K562 (cell line): Measurements from ENCODE around the gene TIMM17A. TPM values are rescaled to one million over a fixed set of nuclear protein-coding genes. Genes with fewer than 3 reads are reported as not detected.
"Not testable (repeated sequence)": the region's sequence is repeated elsewhere in the genome, so short reads cannot be mapped to it uniquely, and the experiment has no call there.

ENCODE experiments used
- ATAC-seq: fragments of 200-7000 bp; cut with Tn5 transposase; 3 replicates; pipeline ENCODE4 v1.9.1; 2020; ENCODE audit warnings: moderate library complexity
- BruUV-seq: library from RNA; stranded (reverse); fragments of 400-500 nt; replicated peaks from 2 replicates; lab custom pipeline; 2021; lab: Mats Ljungman, UMichigan
- CTCF ChIA-PET: fragments of 300-600 bp; formaldehyde crosslinking; extraction: SDS; loops from one replicate; lab custom pipeline; 2021; ENCODE audit warnings: low intra/inter-chr PET ratio; lab: Yijun Ruan, JAX
- POLR2A ChIA-PET: fragments of 300-600, 350-650 bp; sonication (Branson Sonifier 250); formaldehyde crosslinking; extraction: SDS; loops from one replicate; lab custom pipeline; 2021; ENCODE audit warnings: antibody characterized with exemption, inconsistent platforms; lab: Yijun Ruan, JAX
- DNase-seq, 4 experiments: peaks; one replicate each; pipeline versions ENCODE4 v3.0.0 to v3.0.0-alpha.2; 2011 to 2018; ENCODE audit warnings: low spot score in 3 of 4, mixed read lengths in 3 of 4; ENCODE audit errors: extremely low read depth in 1 of 4
- FAIRE-seq: peaks from 2 replicates; lab custom pipeline; 2011; peaks lifted over from hg19 to GRCh38; lab: Jason Lieb, UNC
- H2AFZ ChIP-seq: 2 replicates; pipeline ENCODE4 v1.6.0; 2011; ENCODE audit warnings: low read depth, low read length, control low read depth, inconsistent platforms
- H3K27ac ChIP-seq: fragments of 200-600 bp; 3 replicates; pipeline ENCODE4 v1.8.0; 2011; ENCODE audit warnings: low read depth, mild to moderate bottlenecking, control low read depth, inconsistent platforms, low read length, moderate library complexity, mixed read lengths; ENCODE audit errors: extremely low read depth
- H3K27me3 ChIP-seq, 2 experiments: fragments of 300-600 bp in 1 of 2; 2 replicates in 1 of 2; 3 replicates in 1 of 2; pipeline versions ENCODE4 v1.6.0 to v1.8.0; 2011; ENCODE audit warnings: inconsistent platforms in 2 of 2, low read length in 2 of 2, mild to moderate bottlenecking in 1 of 2, mixed read lengths in 1 of 2, moderate library complexity in 1 of 2; ENCODE audit not compliant: control insufficient read depth in 2 of 2, insufficient read depth in 2 of 2
- H3K36me3 ChIP-seq: fragments of 300-600 bp; 3 replicates; pipeline ENCODE4 v1.8.0; 2011; ENCODE audit warnings: mild to moderate bottlenecking, low read length, inconsistent platforms; ENCODE audit not compliant: control insufficient read depth, insufficient read depth
- H3K4me1 ChIP-seq, 2 experiments: fragments of 200-600 bp in 1 of 2; replicated peaks in 1 of 2; 2 replicates in 1 of 2; 3 replicates in 1 of 2; pipeline versions ENCODE4 v1.5.1 to v1.8.0; 2011; ENCODE audit warnings: inconsistent platforms in 2 of 2, low read length in 2 of 2, mild to moderate bottlenecking in 1 of 2, mixed read lengths in 1 of 2, moderate library complexity in 1 of 2; ENCODE audit not compliant: control insufficient read depth in 2 of 2, insufficient read depth in 2 of 2
- H3K4me2 ChIP-seq: 2 replicates; pipeline ENCODE4 v1.6.1; 2011; ENCODE audit warnings: low read length, control low read depth, inconsistent platforms, mixed read lengths; ENCODE audit not compliant: insufficient read depth
- H3K4me3 ChIP-seq: fragments of 200-600 bp; sonication (generic), shearing (Covaris generic); 2 replicates; pipeline ENCODE4 v1.5.1; 2016; ENCODE audit warnings: control low read depth, inconsistent platforms
- H3K79me2 ChIP-seq: fragments of 200-600 bp; 3 replicates; pipeline ENCODE4 v1.8.0; 2011; ENCODE audit warnings: low read length, inconsistent platforms; ENCODE audit not compliant: control insufficient read depth, insufficient read depth
- H3K9ac ChIP-seq, 2 experiments: 2 replicates each; pipeline versions ENCODE4 v1.6.0 to v1.6.1; 2011; ENCODE audit warnings: low read depth in 2 of 2, low read length in 2 of 2, control low read depth in 1 of 2, inconsistent platforms in 1 of 2, mild to moderate bottlenecking in 1 of 2, mixed read lengths in 1 of 2; ENCODE audit not compliant: insufficient read depth in 1 of 2
- H3K9me1 ChIP-seq: one replicate; pipeline ENCODE4 v1.6.0; 2011; ENCODE audit warnings: inconsistent platforms, mild to moderate bottlenecking, low read length, moderate library complexity; ENCODE audit not compliant: control insufficient read depth, insufficient read depth
- H3K9me3 ChIP-seq: replicated peaks from 2 replicates; pipeline ENCODE4 v1.5.1; 2011; ENCODE audit warnings: low read depth, low read length, inconsistent platforms; ENCODE audit not compliant: control insufficient read depth, insufficient read depth
- H4K20me1 ChIP-seq: replicated peaks from 2 replicates; pipeline ENCODE4 v1.6.1; 2011; ENCODE audit warnings: low read length, inconsistent platforms, mixed read lengths; ENCODE audit not compliant: control insufficient read depth, insufficient read depth
- CBFB ChIP-seq: sonication (generic); formaldehyde crosslinking; IDR thresholded peaks from 2 replicates; pipeline ENCODE4 v1.4.0; 2020; ENCODE audit warnings: mild to moderate bottlenecking, missing genetic modification reagents
- CBX1 ChIP-seq: sonication (generic); IDR thresholded peaks from 2 replicates; pipeline ENCODE4 v1.6.1; 2016; ENCODE audit warnings: antibody characterized with exemption, low read depth, mild to moderate bottlenecking
- CCAR2 ChIP-seq: fragments of 200-400 bp; formaldehyde crosslinking; IDR thresholded peaks from 2 replicates; pipeline ENCODE4 v1.6.1; 2017; ENCODE audit warnings: mild to moderate bottlenecking, low read depth, low read length
- CHD4 ChIP-seq: fragments of 200-600 bp; sonication (generic); IDR thresholded peaks from 3 replicates; pipeline ENCODE4 v1.6.1; 2012; ENCODE audit warnings: low read depth, mild to moderate bottlenecking, mixed read lengths, low read length, inconsistent platforms; ENCODE audit not compliant: insufficient read depth, insufficient replicate concordance, poor library complexity, severe bottlenecking
- GATA2 ChIP-seq: sonication (generic); formaldehyde crosslinking; IDR thresholded peaks from 2 replicates; pipeline ENCODE4 v1.4.0; 2020; ENCODE audit warnings: mild to moderate bottlenecking, missing genetic modification reagents
- LEF1 ChIP-seq: fragments of 450-650 bp; IDR thresholded peaks from 2 replicates; pipeline ENCODE4 v1.6.1; 2016; ENCODE audit warnings: mild to moderate bottlenecking
- MXD1 ChIP-seq: fragments of 250-450 bp; sonication (Bioruptor Pico); IDR thresholded peaks from 2 replicates; pipeline ENCODE4 v1.8.0; 2021; ENCODE audit warnings: borderline replicate concordance, mild to moderate bottlenecking, moderate library complexity; ENCODE audit not compliant: poor library complexity, severe bottlenecking
- NR2F6 ChIP-seq: fragments of 450-650 bp; formaldehyde crosslinking; IDR thresholded peaks from 2 replicates; pipeline ENCODE4 v1.4.0; 2020; ENCODE audit warnings: mild to moderate bottlenecking
- POLR2G ChIP-seq: fragments of 200-400 bp; formaldehyde crosslinking; IDR thresholded peaks from 2 replicates; pipeline ENCODE4 v1.6.1; 2017; ENCODE audit warnings: low read depth, mild to moderate bottlenecking, antibody characterized with exemption, low read length, moderate library complexity
- RBM25 ChIP-seq: fragments of 200-400 bp; formaldehyde crosslinking; IDR thresholded peaks from 2 replicates; pipeline ENCODE4 v1.6.1; 2018; ENCODE audit warnings: low read length, low read depth, moderate library complexity; ENCODE audit not compliant: severe bottlenecking
- SMARCB1 ChIP-seq: IDR thresholded peaks from 2 replicates; pipeline ENCODE4 v1.6.1; 2011; ENCODE audit warnings: improper control_type of control experiment, low read depth; ENCODE audit not compliant: insufficient read length
- U2AF1 ChIP-seq: fragments of 200-400 bp; formaldehyde crosslinking; optimal IDR thresholded peaks from 2 replicates; pipeline ENCODE3; 2017; ENCODE audit warnings: mild to moderate bottlenecking, low read depth, low read length, moderate library complexity
- ZFPM2 ChIP-seq: fragments of 250-450 bp; sonication (Bioruptor Pico); IDR thresholded peaks from 2 replicates; pipeline ENCODE4 v1.5.1; 2022; ENCODE audit warnings: mild to moderate bottlenecking
- ZNF121 ChIP-seq: sonication (generic); formaldehyde crosslinking; conservative IDR thresholded peaks from 2 replicates; pipeline ENCODE4 v1.8.0; 2022; ENCODE audit warnings: missing genetic modification reagents
- ZNF384 ChIP-seq: IDR thresholded peaks from 2 replicates; pipeline ENCODE4 v1.6.1; 2012; ENCODE audit warnings: low read depth, low read length, improper control_type of control experiment
- WGBS: fragments of 100-300 bp; shearing (Covaris generic); methylation state at CpG from one replicate; pipeline ENCODE4 v1.1.6; 2016; ENCODE audit warnings: low coverage, mixed read lengths; ENCODE audit not compliant: insufficient coverage; ENCODE audit errors: missing lambda C conversion rate; 5-methylcytosine and 5-hydroxymethylcytosine counted together
- in situ Hi-C: fragments of 300-500 bp; cut with MboI; formaldehyde crosslinking; loops from 4 replicates; pipeline ENCODE4 v1.15.0; 2018; ENCODE audit warnings: inconsistent platforms, mixed read lengths
- intact Hi-C: fragments of 100-400 bp; cut with micrococcal nuclease; formaldehyde crosslinking; loops from 2 replicates; pipeline ENCODE4 v1.14.2; 2022
- polyA plus RNA-seq, 8 experiments: library from polyadenylated mRNA; depleted of rRNA in 4 of 8; stranded (reverse) in 5 of 8; unstranded in 3 of 8; fragments of >200 nt; fragmentation: Nextera tagmentation in 2 of 8; fragmentation: Illumina TruSeq in 1 of 8; extraction: Ambion mirVana in 2 of 8; extraction: Trizol in 1 of 8; gene quantifications; 2 replicates each; pipeline versions ENCODE4 v1.2.1 to v1.2.3, GENCODE V29; 2011 to 2014; ENCODE audit warnings: inconsistent platforms in 1 of 8, missing spikeins in 1 of 8
- total RNA-seq, 7 experiments: library from RNA; depleted of rRNA in 6 of 7; stranded (reverse); fragments of >200 nt in 6 of 7; fragmentation: Illumina TruSeq in 2 of 7; extraction: Trizol in 2 of 7; gene quantifications; 2 replicates each; pipeline versions ENCODE4 v1.2.1 to v1.2.3, GENCODE V29; 2011 to 2021; ENCODE audit warnings: low replicate concordance in 1 of 7

The TIMM17A gene
- total and polyA plus RNA-seq, 9 of the 15 experiments (the other 6 are each of a cell fraction or from before 2014, with no cell fraction given), result 116 to 744 (median 180) TPM

GRCh38 chr1:201940316-201940715, 15.0 kb upstream of the TIMM17A start:
- 0 out of 2 replicates have a peak, but pooled peaks have one; percentile 9 for TF ChIP-seq ZNF384
- TF ChIP-seq CBFB (CRISPR knock-in tag), result 0 out of 2 replicates have a peak, but pooled peaks have one; percentile 27
- H3K9me1 ChIP-seq, H3K36me3 ChIP-seq, FAIRE-seq, DNase-seq, H2AFZ ChIP-seq, CTCF ChIA-PET, H3K9ac ChIP-seq, H4K20me1 ChIP-seq, intact Hi-C loops, H3K4me3 ChIP-seq, H3K4me2 ChIP-seq, H3K27ac ChIP-seq, BruUV-seq, H3K79me2 ChIP-seq, H3K27me3 ChIP-seq, ATAC-seq, in situ Hi-C loops, H3K9me3 ChIP-seq: not testable (repeated sequence)
- 93% methylated on average over 6 of the region's 10 CpGs for WGBS
- peaks cover 30 to 34% of the 10 kb centered on the region in 2 experiments for H3K4me1 ChIP-seq
- POLR2A ChIA-PET, result interaction anchor here (0.7 to 2.0 kb wide), 2 partner anchors 14 to 54 kb away, joined by 4 to 5 read pairs; no protein-coding TSS in a partner anchor

DNA sequence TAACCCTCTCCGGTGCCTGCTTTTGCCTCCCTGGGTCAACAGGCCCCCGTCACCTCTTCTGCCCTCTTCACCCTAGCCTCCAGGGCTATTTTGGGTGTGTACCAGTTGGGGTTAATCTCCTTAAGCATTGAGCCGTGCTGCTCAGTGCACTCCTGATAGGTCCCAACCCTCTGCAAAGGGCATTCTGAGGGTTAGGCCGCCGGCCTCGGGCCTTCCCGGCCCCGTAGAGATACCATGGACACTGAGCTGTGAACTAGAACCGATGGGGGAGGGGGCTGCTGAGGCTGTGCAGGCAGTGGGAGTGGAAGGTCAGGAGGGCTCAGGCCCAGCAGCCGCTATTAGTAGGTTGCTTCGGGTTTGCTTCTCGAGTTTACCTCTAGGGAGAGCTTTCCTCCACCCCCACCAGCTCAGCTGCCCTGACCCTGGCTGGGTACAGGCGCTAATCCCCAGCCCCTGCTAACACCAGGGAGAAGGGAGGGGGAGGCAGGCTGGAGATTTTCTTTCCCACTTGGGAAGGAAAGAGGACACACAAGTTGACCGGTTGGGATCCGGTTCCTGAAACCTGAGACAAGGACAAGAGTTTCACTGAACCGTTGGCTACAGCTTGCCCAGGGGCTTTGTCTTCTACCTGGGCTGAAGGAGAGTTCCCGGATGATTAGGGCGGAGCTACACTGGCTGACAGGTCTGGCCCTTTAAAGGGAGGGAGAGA, 13.7 kb upstream of the TIMM17A start:
- Histone ChIP-seq H3K9me3 (no peaks in the 10 kb centered on the region), H3K4me2 (peak overlapping the region; percentile 77), H3K9me1 (no peaks in the 10 kb centered on the region), H3K27me3 (no peaks in the 10 kb centered on the region), H3K27ac (peak overlapping the region; percentile 91), H4K20me1 (no peaks in the 10 kb centered on the region), H3K79me2 (no peaks in the 10 kb centered on the region), H3K36me3 (no peaks in the 10 kb centered on the region), H3K9ac (peak overlapping the region; percentile 81 to 90), H3K4me1 (peaks cover 38 to 44% of the 10 kb centered on the region in 2 experiments), H3K4me3 (peak overlapping the region; percentile 4; the same call in 1 of the 2 replicates), H2AFZ (peak overlapping the region; percentile 99)
- no TSS peak for BruUV-seq
- peak; percentile 83 for ATAC-seq
- intact Hi-C loops, result no loop called here
- 5% methylated on average over 18 of the region's 18 CpGs for WGBS
- peak; percentile 92 for FAIRE-seq
- in situ Hi-C loops, result no loop called here
- ChIA-PET POLR2A (interaction anchor here (0.5 to 1.8 kb wide), 7 partner anchors 9 to 25 kb away, joined by 3 to 9 read pairs (median 5); partner anchors contain the start of gene TIMM17A), CTCF (interaction anchor here (0.6 kb wide), 1 partner anchor 14 kb away, joined by 3 read pairs; the partner anchor contains the start of gene TIMM17A)
- peak; percentile 84 to 96 (median 86) for DNase-seq
- TF ChIP-seq ZFPM2 (CRISPR knock-in tag) (no peak), NR2F6 (CRISPR knock-in tag) (no peak), CHD4 (no peak), CCAR2 (no peak), CBX1 (peak; percentile 49; the same call in 1 of the 2 replicates), RBM25 (no peak), GATA2 (0 out of 2 replicates have a peak, but pooled peaks have one; percentile 33), LEF1 (peak; percentile 92), SMARCB1 (no peak), POLR2G (peak; percentile 66), MXD1 (no peak), ZNF121 (CRISPR knock-in tag) (no peak), U2AF1 (no peak)
